B cell (primary cell): ENCODE results near the gene VWA8. TPM values are rescaled to one million over a fixed set of nuclear protein-coding genes. Genes with fewer than 3 reads are reported as not detected.

Experiments used
- ATAC-seq: fragments of 200-7000 bp; cut with Tn5 transposase; one replicate; pipeline ENCODE4 v1.10.0; 2021; ENCODE audit warnings: low read depth, mild to moderate bottlenecking, moderate number of reproducible peaks, moderate library complexity
- CTCF ChIA-PET: fragments of 350-600 bp; sonication (Branson Sonifier 250); formaldehyde crosslinking; loops from one replicate; lab custom pipeline; 2021; ENCODE audit warnings: antibody characterized with exemption, inconsistent platforms; lab: Charles Lee
- POLR2A ChIA-PET: fragments of 350-600 bp; sonication (Branson Sonifier 250); formaldehyde crosslinking; loops from one replicate; lab custom pipeline; 2021; ENCODE audit warnings: antibody characterized with exemption; lab: Charles Lee
- DNase-seq: peaks from one replicate; pipeline ENCODE4 v3.0.0; 2013
- H2AFZ ChIP-seq: 2 replicates; pipeline ENCODE4 v1.6.1; 2012; ENCODE audit warnings: mild to moderate bottlenecking, low read depth, low read length; ENCODE audit not compliant: insufficient read depth, poor library complexity, severe bottlenecking
- H3K27ac ChIP-seq, 2 donors: 1 replicate in 1 of 2; 2 replicates in 1 of 2; pipeline ENCODE4 v1.5.1; 2012 to 2013; ENCODE audit warnings: low read length in 2 of 2, mild to moderate bottlenecking in 2 of 2, moderate library complexity in 1 of 2
- H3K27me3 ChIP-seq, 4 experiments: fragments of 200-600 bp in 1 of 4; sonication (generic) in 1 of 4; replicated peaks in 1 of 4; 1 replicate in 2 of 4; 2 replicates in 2 of 4; pipeline versions ENCODE4 v1.6.1 to v1.7.0; 2013 to 2016; ENCODE audit warnings: low read length in 3 of 4, mild to moderate bottlenecking in 2 of 4, mixed read lengths in 1 of 4, moderate library complexity in 1 of 4; ENCODE audit not compliant: insufficient read depth in 4 of 4, control insufficient read depth in 3 of 4; ENCODE audit errors: control extremely low read depth in 1 of 4
- H3K36me3 ChIP-seq, 2 experiments: replicated peaks in 1 of 2; 1 replicate in 1 of 2; 2 replicates in 1 of 2; pipeline versions ENCODE4 v1.6.1 to v1.7.1; 2013; ENCODE audit warnings: low read length in 1 of 2; ENCODE audit not compliant: insufficient read depth in 2 of 2, control insufficient read depth in 1 of 2; ENCODE audit errors: control extremely low read depth in 1 of 2, extremely low read depth in 1 of 2
- H3K4me1 ChIP-seq, 2 donors: fragments of 200-600 bp in 1 of 2; sonication (generic) in 1 of 2; 1 replicate in 1 of 2; 2 replicates in 1 of 2; pipeline versions ENCODE4 v1.5.1 to v1.6.1; 2013 to 2017; ENCODE audit warnings: low read length in 2 of 2; ENCODE audit not compliant: control insufficient read depth in 2 of 2, insufficient read depth in 2 of 2
- H3K4me2 ChIP-seq: replicated peaks from 2 replicates; pipeline ENCODE3; 2012; ENCODE audit warnings: mild to moderate bottlenecking, low read depth, low read length; ENCODE audit not compliant: poor library complexity, severe bottlenecking
- H3K4me3 ChIP-seq, 5 experiments: fragments of 200-600 bp in 1 of 5; sonication (generic) in 1 of 5; 1 replicate in 3 of 5; 2 replicates in 2 of 5; pipeline versions ENCODE4 v1.5.1 to v1.7.0; 2011 to 2016; ENCODE audit warnings: low read length in 4 of 5, mild to moderate bottlenecking in 4 of 5, low read depth in 2 of 5, control low read depth in 1 of 5, moderate library complexity in 1 of 5; ENCODE audit not compliant: insufficient read depth in 1 of 5; ENCODE audit errors: control extremely low read depth in 1 of 5, extremely low read depth in 1 of 5
- H3K79me2 ChIP-seq: fragments of 200-600 bp; sonication (generic); one replicate; pipeline ENCODE4 v1.6.0; 2016; ENCODE audit warnings: low read length; ENCODE audit not compliant: control insufficient read depth, insufficient read depth
- H3K9ac ChIP-seq: fragments of 200-600 bp; sonication (generic); 2 replicates; pipeline ENCODE4 v1.6.1; 2017; ENCODE audit warnings: mild to moderate bottlenecking, low read length, moderate library complexity
- H3K9me3 ChIP-seq, 3 donors: one replicate each; pipeline versions ENCODE4 v1.6.1 to v1.7.1; 2013; ENCODE audit warnings: low read length in 2 of 3; ENCODE audit not compliant: control insufficient read depth in 2 of 3, insufficient read depth in 1 of 3; ENCODE audit errors: control extremely low read depth in 1 of 3
- H4K20me1 ChIP-seq: 2 replicates; pipeline ENCODE4 v1.6.0; 2012; ENCODE audit warnings: mild to moderate bottlenecking, low read length; ENCODE audit not compliant: insufficient read depth, control insufficient read depth, poor library complexity, severe bottlenecking
- H3K27ac Mint-ChIP-seq: one replicate; pipeline ENCODE4 v1.8.0; 2021; ENCODE audit warnings: mixed read lengths
- H3K27me3 Mint-ChIP-seq: one replicate; pipeline ENCODE4 v1.8.0; 2021; ENCODE audit warnings: mixed read lengths
- H3K4me1 Mint-ChIP-seq: one replicate; pipeline ENCODE4 v1.8.0; 2021; ENCODE audit warnings: mixed read lengths
- H3K4me3 Mint-ChIP-seq: one replicate; pipeline ENCODE4 v1.8.0; 2021; ENCODE audit warnings: mixed read lengths
- H3K9me3 Mint-ChIP-seq: one replicate; pipeline ENCODE4 v1.8.0; 2022; ENCODE audit warnings: mixed read lengths; ENCODE audit not compliant: insufficient read depth
- EZH2 ChIP-seq: IDR thresholded peaks from 2 replicates; pipeline ENCODE4 v1.6.1; 2012; ENCODE audit warnings: borderline replicate concordance, low read depth, mild to moderate bottlenecking, moderate library complexity, low read length; ENCODE audit not compliant: insufficient read depth, poor library complexity, severe bottlenecking
- WGBS: methylation state at CpG from one replicate; pipeline ENCODE4 v1.1.5; 2013; ENCODE audit warnings: missing lambda C conversion rate; ENCODE audit not compliant: insufficient coverage; 5-methylcytosine and 5-hydroxymethylcytosine counted together
- intact Hi-C: fragments of 100-400 bp; cut with micrococcal nuclease; formaldehyde crosslinking; loops from one replicate; pipeline ENCODE4 v1.10.0; 2022
- polyA plus RNA-seq: library from polyadenylated mRNA; depleted of rRNA; stranded (reverse); fragments of >200 nt; gene quantifications from 2 replicates; pipeline ENCODE4 v1.2.3, GENCODE V29; 2012
- total RNA-seq, 2 donors: library from RNA; stranded (reverse); fragments of 120-200 nt in 1 of 2; gene quantifications; 1 replicate in 1 of 2; 2 replicates in 1 of 2; pipeline versions ENCODE4 v1.2.3 to v1.2.4, GENCODE V29; 2013 to 2022
- TF ChIP-seq, protein P1 (sequence below): fragments of 200-600 bp; IDR thresholded peaks from one replicate; pipeline ENCODE4 v1.8.0; 2022; ENCODE audit warnings: antibody characterized with exemption, mild to moderate bottlenecking

Gene VWA8
- total and polyA plus RNA-seq, 2 donors (not counting 1 experiment from before 2014, with no cell fraction given): 6.0 to 19.7 TPM

DNA sequence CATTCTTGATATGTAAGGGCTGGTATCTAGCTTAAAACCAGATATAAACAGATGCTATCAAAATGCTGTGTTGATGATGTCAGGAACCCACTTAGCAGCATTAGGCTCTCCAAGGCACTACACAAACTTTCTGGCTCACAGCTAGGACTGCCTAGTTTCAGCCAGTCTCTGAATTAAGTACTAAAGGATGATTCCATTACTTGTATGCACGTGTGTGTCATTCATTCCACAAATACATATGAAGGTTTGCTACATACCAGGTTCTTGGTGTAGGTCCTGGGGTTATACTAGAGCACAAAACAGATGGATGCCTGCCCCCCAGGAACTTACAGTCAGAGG is 352.1 kb downstream of the VWA8 start:
- Histone ChIP-seq H4K20me1 (no peaks in the 10 kb centered on the region), H3K9ac (no peak overlapping the region), H2AFZ (no peak overlapping the region), H3K27ac (no peak overlapping the region), H3K36me3 (peaks cover 2 to 23% of the 10 kb centered on the region in 2 experiments), H3K4me2 (no peak overlapping the region), H3K4me1 (no peaks in the 10 kb centered on the region), H3K27me3 (no peaks in the 10 kb centered on the region), H3K4me3 (no peak overlapping the region), H3K79me2 (no peaks in the 10 kb centered on the region), H3K9me3 (no peaks in the 10 kb centered on the region)
- H3K4me3 Mint-ChIP-seq: no peak overlapping the region
- H3K9me3 Mint-ChIP-seq: no peaks in the 10 kb centered on the region
- POLR2A ChIA-PET: no interaction called here
- intact Hi-C loops: loop anchor here (10.0 kb wide), 1 partner anchor 154 kb away; the partner anchor contains the start of gene RGCC
- H3K27me3 Mint-ChIP-seq: no peaks in the 10 kb centered on the region
- no CpG with 5 or more reads among the region's 1 CpG for WGBS
- H3K27ac Mint-ChIP-seq: no peak overlapping the region
- ATAC-seq (no peak), DNase-seq (no peak)
- TF ChIP-seq, protein P1, sequence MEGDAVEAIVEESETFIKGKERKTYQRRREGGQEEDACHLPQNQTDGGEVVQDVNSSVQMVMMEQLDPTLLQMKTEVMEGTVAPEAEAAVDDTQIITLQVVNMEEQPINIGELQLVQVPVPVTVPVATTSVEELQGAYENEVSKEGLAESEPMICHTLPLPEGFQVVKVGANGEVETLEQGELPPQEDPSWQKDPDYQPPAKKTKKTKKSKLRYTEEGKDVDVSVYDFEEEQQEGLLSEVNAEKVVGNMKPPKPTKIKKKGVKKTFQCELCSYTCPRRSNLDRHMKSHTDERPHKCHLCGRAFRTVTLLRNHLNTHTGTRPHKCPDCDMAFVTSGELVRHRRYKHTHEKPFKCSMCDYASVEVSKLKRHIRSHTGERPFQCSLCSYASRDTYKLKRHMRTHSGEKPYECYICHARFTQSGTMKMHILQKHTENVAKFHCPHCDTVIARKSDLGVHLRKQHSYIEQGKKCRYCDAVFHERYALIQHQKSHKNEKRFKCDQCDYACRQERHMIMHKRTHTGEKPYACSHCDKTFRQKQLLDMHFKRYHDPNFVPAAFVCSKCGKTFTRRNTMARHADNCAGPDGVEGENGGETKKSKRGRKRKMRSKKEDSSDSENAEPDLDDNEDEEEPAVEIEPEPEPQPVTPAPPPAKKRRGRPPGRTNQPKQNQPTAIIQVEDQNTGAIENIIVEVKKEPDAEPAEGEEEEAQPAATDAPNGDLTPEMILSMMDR: no peak
- TF ChIP-seq EZH2: no peak
- CTCF ChIA-PET: no interaction called here
- H3K4me1 Mint-ChIP-seq: no peaks in the 10 kb centered on the region

DNA sequence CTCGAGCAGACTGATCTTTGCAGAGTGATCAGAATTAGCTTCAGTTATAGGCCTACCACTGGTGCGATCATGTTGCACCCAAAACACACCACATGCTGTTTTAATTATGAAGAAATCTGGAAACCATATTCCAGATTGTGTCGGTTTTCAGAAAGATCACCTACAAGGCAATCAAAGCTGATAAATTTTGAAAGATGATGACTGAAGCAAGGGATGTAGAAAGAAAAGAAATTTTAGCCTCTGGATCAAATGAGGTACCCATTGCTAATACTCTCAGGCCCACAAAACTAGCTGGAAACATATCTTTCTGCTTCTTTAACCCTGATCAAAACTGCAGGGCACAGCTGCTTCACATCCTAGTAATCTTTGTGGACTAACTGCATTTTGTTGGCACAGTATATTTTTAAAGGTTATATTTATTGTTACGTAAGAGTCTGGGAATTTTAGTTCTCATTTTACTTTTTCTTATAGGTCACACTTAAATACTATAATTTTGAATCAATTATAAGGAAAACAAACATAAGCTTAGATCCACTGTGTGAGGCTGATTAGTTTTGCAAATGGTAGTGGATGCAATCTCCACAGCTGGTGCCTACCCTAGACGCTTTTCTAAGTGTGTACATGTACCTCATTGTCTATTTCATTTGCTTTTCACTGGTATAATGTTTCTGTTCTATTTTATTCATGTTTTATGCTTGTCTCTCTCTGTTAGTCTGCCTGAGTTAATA is 352.6 kb downstream of the VWA8 start:
- H3K9ac ChIP-seq: no peak overlapping the region
- ATAC-seq (no peak), DNase-seq (no peak)
- H3K4me3 ChIP-seq: no peak overlapping the region
- Mint-ChIP-seq H3K4me1 (no peaks in the 10 kb centered on the region), H3K4me3 (no peak overlapping the region), H3K9me3 (no peaks in the 10 kb centered on the region), H3K27ac (no peak overlapping the region), H3K27me3 (no peaks in the 10 kb centered on the region)
- ChIA-PET CTCF (no interaction called here), POLR2A (no interaction called here)
- TF ChIP-seq, protein P1: no peak
- no peak for TF ChIP-seq EZH2
- H3K79me2 ChIP-seq: no peaks in the 10 kb centered on the region
- H3K4me1 ChIP-seq: no peaks in the 10 kb centered on the region
- WGBS: no CpG with 5 or more reads among the region's 5 CpGs
- no peak overlapping the region for H3K4me2 ChIP-seq
- no peaks in the 10 kb centered on the region for H4K20me1 ChIP-seq
- intact Hi-C loops: loop anchor here (10.0 kb wide), 1 partner anchor 153 kb away; the partner anchor contains the start of gene RGCC
- H2AFZ ChIP-seq: no peak overlapping the region
- H3K36me3 ChIP-seq: peaks cover 2 to 23% of the 10 kb centered on the region in 2 experiments
- H3K9me3 ChIP-seq: no peaks in the 10 kb centered on the region
- H3K27ac ChIP-seq: no peak overlapping the region
- no peaks in the 10 kb centered on the region for H3K27me3 ChIP-seq
